ENCODE measurements around the gene TDP2.
"Not testable (repeated sequence)": the region's sequence is repeated elsewhere in the genome, so short reads cannot be mapped to it uniquely, and the experiment has no call there.

TDP2 gene

GRCh38 chr6:24683297-24684296 is 16.9 kb upstream of the TDP2 start:
- no peak for TF ChIP-seq CTCF (IDR thresholded peaks at IDR 0.05; ENCODE audit: control insufficient read depth, extremely low read depth, insufficient read depth)
- DNase-seq (ENCODE audit: low read depth) = no peak
- H3K4me3 ChIP-seq (ENCODE audit: low read depth, low read length) = no peak overlapping the region

- H3K4me3 ChIP-seq (ENCODE audit: low read depth, low read length) = no peak overlapping the region
- no peak for DNase-seq (ENCODE audit: low read depth)
- no peak for TF ChIP-seq CTCF (IDR thresholded peaks at IDR 0.05; ENCODE audit: control insufficient read depth, extremely low read depth, insufficient read depth)
These were observed 13.9 kb upstream of the TDP2 start for GRCh38 chr6:24680582-24680981.

GRCh38 chr6:24678792-24679352 is 12.2 kb upstream of the TDP2 start:
- not testable (repeated sequence) for DNase-seq (ENCODE audit: low read depth); H3K4me3 ChIP-seq (ENCODE audit: low read depth, low read length)

- H3K4me3 ChIP-seq (ENCODE audit: low read depth, low read length) = no peak overlapping the region
- TF ChIP-seq CTCF (IDR thresholded peaks at IDR 0.05; ENCODE audit: control insufficient read depth, extremely low read depth, insufficient read depth) = no peak
- no peak for DNase-seq (ENCODE audit: low read depth)
These were observed 6.9 kb upstream of the TDP2 start for GRCh38 chr6:24673625-24674024.

- no peak for TF ChIP-seq CTCF (IDR thresholded peaks at IDR 0.05; ENCODE audit: control insufficient read depth, extremely low read depth, insufficient read depth)
- no peak overlapping the region for H3K4me3 ChIP-seq (ENCODE audit: low read depth, low read length)
These were observed 6.0 kb upstream of the TDP2 start for GRCh38 chr6:24672620-24673182.

GRCh38 chr6:24671077-24671476 is 4.4 kb upstream of the TDP2 start:
- not testable (repeated sequence) for DNase-seq (ENCODE audit: low read depth); H3K4me3 ChIP-seq (ENCODE audit: low read depth, low read length)

More at GRCh38 chr6:24672620-24673182, 6.0 kb upstream of the TDP2 start:
- no peak for DNase-seq (ENCODE audit: low read depth)

GRCh38 chr6:24670492-24670891 is 3.8 kb upstream of the TDP2 start:
- H3K4me3 ChIP-seq (ENCODE audit: low read depth, low read length); DNase-seq (ENCODE audit: low read depth): not testable (repeated sequence)

- H3K4me3 ChIP-seq (ENCODE audit: low read depth, low read length) = no peak overlapping the region
- DNase-seq (ENCODE audit: low read depth) = no peak
- no peak for TF ChIP-seq CTCF (IDR thresholded peaks at IDR 0.05; ENCODE audit: control insufficient read depth, extremely low read depth, insufficient read depth)
These were observed 2.3 kb upstream of the TDP2 start for GRCh38 chr6:24668997-24669361.

GRCh38 chr6:24668066-24668996 is 1.6 kb upstream of the TDP2 start:
- peak overlapping the region; percentile 94 for H3K4me3 ChIP-seq (ENCODE audit: low read depth, low read length)

More at GRCh38 chr6:24668066-24668996, 1.6 kb upstream of the TDP2 start:
- DNase-seq (ENCODE audit: low read depth) = not testable (repeated sequence)
